Neural cell (in vitro differentiated cells): ENCODE data around the gene UCP2. TPM values are rescaled to one million over a fixed set of nuclear protein-coding genes. Genes with fewer than 3 reads are reported as not detected.

Experiments
- H2AFZ ChIP-seq: fragments of 200-600, 300-800 bp; sonication (generic), shearing (Covaris generic); 2 replicates; pipeline ENCODE4 v1.6.0; 2014; ENCODE audit warnings: low read depth, mild to moderate bottlenecking, antibody characterized with exemption, low read length, moderate library complexity
- H3F3A ChIP-seq: fragments of 200-600 bp; shearing (Covaris generic); 2 replicates; pipeline ENCODE4 v1.6.1; 2016; ENCODE audit warnings: mild to moderate bottlenecking, moderate library complexity, mixed read lengths, antibody characterized with exemption, low read length; ENCODE audit not compliant: insufficient read depth, poor library complexity, severe bottlenecking
- H3K27ac ChIP-seq: fragments of 200-600, 300-800 bp; sonication (generic), shearing (Covaris generic); 2 replicates; pipeline ENCODE4 v1.5.1; 2014; ENCODE audit warnings: mild to moderate bottlenecking, low read length, moderate library complexity
- H3K27me3 ChIP-seq: fragments of 300-800, 200-600 bp; sonication (generic), shearing (Covaris generic); 2 replicates; pipeline ENCODE4 v1.6.0; 2014; ENCODE audit warnings: mild to moderate bottlenecking, low read depth, low read length, moderate library complexity; ENCODE audit not compliant: insufficient read depth
- H3K36me3 ChIP-seq: fragments of 300-800, 200-600 bp; sonication (generic), shearing (Covaris generic); 2 replicates; pipeline ENCODE4 v1.5.1; 2014; ENCODE audit warnings: mild to moderate bottlenecking, antibody characterized with exemption, low read length, moderate library complexity; ENCODE audit not compliant: insufficient read depth
- H3K4me2 ChIP-seq: fragments of 300-800, 200-600 bp; sonication (generic), shearing (Covaris generic); 2 replicates; pipeline ENCODE4 v1.6.0; 2014; ENCODE audit warnings: mild to moderate bottlenecking, low read length
- H3K4me3 ChIP-seq: fragments of 300-800, 200-600 bp; sonication (generic), shearing (Covaris generic); 2 replicates; pipeline ENCODE4 v1.5.1; 2014; ENCODE audit warnings: mild to moderate bottlenecking, low read length, moderate library complexity
- H3K79me2 ChIP-seq: fragments of 200-600 bp; shearing (Covaris generic); replicated peaks from 2 replicates; pipeline ENCODE4 v1.6.0; 2014; ENCODE audit warnings: mild to moderate bottlenecking, low read length, moderate library complexity; ENCODE audit not compliant: insufficient read depth
- H3K9ac ChIP-seq: fragments of 300-800, 200-600 bp; sonication (generic), shearing (Covaris generic); 2 replicates; pipeline ENCODE4 v1.6.1; 2016; ENCODE audit warnings: mild to moderate bottlenecking, low read length, mixed read lengths
- H3K9me2 ChIP-seq: fragments of 200-600 bp; shearing (Covaris generic); 2 replicates; pipeline ENCODE4 v1.6.1; 2016; ENCODE audit warnings: mild to moderate bottlenecking, low read length, mixed read lengths; ENCODE audit not compliant: insufficient read depth
- H3K9me3 ChIP-seq: fragments of 200-600, 300-800 bp; sonication (generic), shearing (Covaris generic); 2 replicates; pipeline ENCODE4 v1.6.1; 2016; ENCODE audit warnings: mild to moderate bottlenecking, mixed run types, low read length, moderate library complexity, mixed read lengths
- H4K20me1 ChIP-seq: fragments of 200-600 bp; shearing (Covaris generic); 2 replicates; pipeline ENCODE4 v1.6.1; 2016; ENCODE audit warnings: mild to moderate bottlenecking, mixed run types; ENCODE audit not compliant: insufficient read depth
- CTCF ChIP-seq: fragments of 450-650 bp; IDR thresholded peaks from 2 replicates; pipeline ENCODE4 v1.5.1; 2014; ENCODE audit warnings: antibody characterized with exemption, mild to moderate bottlenecking, moderate library complexity; ENCODE audit not compliant: poor library complexity, severe bottlenecking
- EP300 ChIP-seq: fragments of 450-650 bp; conservative IDR thresholded peaks from 2 replicates; pipeline ENCODE4 v1.6.1; 2014; ENCODE audit warnings: antibody characterized with exemption, mild to moderate bottlenecking, moderate library complexity; ENCODE audit not compliant: poor library complexity, severe bottlenecking
- EZH2 ChIP-seq: fragments of 200-600, 300-800 bp; shearing (Covaris generic), sonication (generic); IDR thresholded peaks from 2 replicates; pipeline ENCODE4 v1.6.1; 2014; ENCODE audit warnings: antibody characterized with exemption, low read length, borderline replicate concordance, mild to moderate bottlenecking; ENCODE audit not compliant: insufficient read depth, poor library complexity, severe bottlenecking
- MXI1 ChIP-seq: fragments of 450-650 bp; conservative IDR thresholded peaks from 2 replicates; pipeline ENCODE4 v1.6.1; 2014; ENCODE audit warnings: antibody characterized with exemption, mild to moderate bottlenecking; ENCODE audit not compliant: poor library complexity, severe bottlenecking
- POLR2AphosphoS5 ChIP-seq: IDR thresholded peaks from 2 replicates; pipeline ENCODE4 v1.6.1; 2012
- RAD21 ChIP-seq: fragments of 450-650 bp; conservative IDR thresholded peaks from 2 replicates; pipeline ENCODE4 v1.6.1; 2014; ENCODE audit warnings: antibody characterized with exemption, mild to moderate bottlenecking, moderate library complexity
- SMC3 ChIP-seq: fragments of 450-650 bp; conservative IDR thresholded peaks from 2 replicates; pipeline ENCODE4 v1.6.1; 2014; ENCODE audit warnings: antibody characterized with exemption, mild to moderate bottlenecking, moderate library complexity; ENCODE audit not compliant: poor library complexity
- TAF1 ChIP-seq: IDR thresholded peaks from 2 replicates; pipeline ENCODE4 v1.6.1; 2012; ENCODE audit warnings: low read depth
- polyA plus RNA-seq: library from polyadenylated mRNA; depleted of rRNA; stranded (reverse); fragments of >200 nt; gene quantifications from 2 replicates; pipeline ENCODE4 v1.2.3, GENCODE V29; 2014
- TF ChIP-seq, protein P1 (sequence below): IDR thresholded peaks from 2 replicates; pipeline ENCODE4 v1.6.1; 2012; ENCODE audit warnings: borderline replicate concordance

UCP2 gene
- polyA plus RNA-seq, 1 donor from 2014 or later = not detected

DNA sequence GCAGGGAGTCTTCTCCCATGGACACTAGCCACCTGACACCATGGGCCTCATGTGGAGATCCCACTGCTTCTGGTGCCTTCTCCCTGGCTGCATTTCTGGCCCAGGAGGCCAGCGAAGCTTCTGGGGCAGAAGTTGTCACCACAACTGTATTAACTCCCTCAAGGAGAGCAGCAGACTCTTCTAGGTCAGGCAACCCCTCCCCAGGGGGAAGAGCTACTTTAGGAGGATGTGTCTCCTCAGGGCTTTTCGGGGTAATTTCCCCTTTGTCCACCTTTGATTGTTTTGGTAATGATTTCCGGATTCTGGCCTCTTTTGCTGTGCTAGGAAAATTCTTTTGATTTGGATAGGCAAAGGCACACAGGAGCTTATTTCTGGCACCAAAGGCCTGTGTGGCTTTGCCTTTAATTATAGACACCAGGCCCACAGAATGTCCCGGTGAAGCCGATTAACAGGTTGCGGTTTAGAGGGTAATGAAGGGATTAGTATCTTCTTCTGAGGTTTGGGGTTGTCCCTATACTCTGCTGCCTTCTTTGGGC is 8.9 kb upstream of the UCP2 start:
- TF ChIP-seq EZH2 (no peak), POLR2AphosphoS5 (no peak), EP300 (no peak), SMC3 (no peak), CTCF (no peak), MXI1 (no peak), RAD21 (no peak), TAF1 (no peak)
- TF ChIP-seq, protein P1, sequence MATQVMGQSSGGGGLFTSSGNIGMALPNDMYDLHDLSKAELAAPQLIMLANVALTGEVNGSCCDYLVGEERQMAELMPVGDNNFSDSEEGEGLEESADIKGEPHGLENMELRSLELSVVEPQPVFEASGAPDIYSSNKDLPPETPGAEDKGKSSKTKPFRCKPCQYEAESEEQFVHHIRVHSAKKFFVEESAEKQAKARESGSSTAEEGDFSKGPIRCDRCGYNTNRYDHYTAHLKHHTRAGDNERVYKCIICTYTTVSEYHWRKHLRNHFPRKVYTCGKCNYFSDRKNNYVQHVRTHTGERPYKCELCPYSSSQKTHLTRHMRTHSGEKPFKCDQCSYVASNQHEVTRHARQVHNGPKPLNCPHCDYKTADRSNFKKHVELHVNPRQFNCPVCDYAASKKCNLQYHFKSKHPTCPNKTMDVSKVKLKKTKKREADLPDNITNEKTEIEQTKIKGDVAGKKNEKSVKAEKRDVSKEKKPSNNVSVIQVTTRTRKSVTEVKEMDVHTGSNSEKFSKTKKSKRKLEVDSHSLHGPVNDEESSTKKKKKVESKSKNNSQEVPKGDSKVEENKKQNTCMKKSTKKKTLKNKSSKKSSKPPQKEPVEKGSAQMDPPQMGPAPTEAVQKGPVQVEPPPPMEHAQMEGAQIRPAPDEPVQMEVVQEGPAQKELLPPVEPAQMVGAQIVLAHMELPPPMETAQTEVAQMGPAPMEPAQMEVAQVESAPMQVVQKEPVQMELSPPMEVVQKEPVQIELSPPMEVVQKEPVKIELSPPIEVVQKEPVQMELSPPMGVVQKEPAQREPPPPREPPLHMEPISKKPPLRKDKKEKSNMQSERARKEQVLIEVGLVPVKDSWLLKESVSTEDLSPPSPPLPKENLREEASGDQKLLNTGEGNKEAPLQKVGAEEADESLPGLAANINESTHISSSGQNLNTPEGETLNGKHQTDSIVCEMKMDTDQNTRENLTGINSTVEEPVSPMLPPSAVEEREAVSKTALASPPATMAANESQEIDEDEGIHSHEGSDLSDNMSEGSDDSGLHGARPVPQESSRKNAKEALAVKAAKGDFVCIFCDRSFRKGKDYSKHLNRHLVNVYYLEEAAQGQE = no peak
- H2AFZ ChIP-seq = no peak overlapping the region
- no peaks in the 10 kb centered on the region for H3K27me3 ChIP-seq
- no peak overlapping the region for H3K4me2 ChIP-seq
- no peaks in the 10 kb centered on the region for H3K36me3 ChIP-seq
- H3K9ac ChIP-seq = no peak overlapping the region
- no peak overlapping the region for H3K4me3 ChIP-seq
- H3F3A ChIP-seq = no peaks in the 10 kb centered on the region
- H3K27ac ChIP-seq = no peak overlapping the region
- no peaks in the 10 kb centered on the region for H3K79me2 ChIP-seq
- no peaks in the 10 kb centered on the region for H4K20me1 ChIP-seq
- H3K9me3 ChIP-seq = no peaks in the 10 kb centered on the region
- H3K9me2 ChIP-seq = no peaks in the 10 kb centered on the region

DNA sequence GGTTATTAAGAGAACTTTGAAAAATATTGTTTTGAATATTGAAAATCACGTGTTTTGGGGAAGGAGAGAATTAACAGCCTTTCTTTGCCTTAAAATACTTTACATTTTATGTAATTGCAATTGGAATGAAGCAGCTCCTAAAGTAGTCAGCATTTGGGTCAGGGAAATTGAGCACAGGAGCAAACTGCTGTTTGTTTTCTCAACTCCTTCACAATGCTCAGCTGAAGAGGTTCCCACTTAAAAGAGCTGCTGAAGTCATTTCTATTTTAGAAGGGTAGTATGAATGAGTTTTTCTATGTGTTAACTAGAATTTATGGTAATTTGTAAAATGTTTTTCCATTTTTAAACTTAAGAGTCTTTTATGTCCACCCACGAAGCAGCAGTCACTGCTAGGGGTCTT is 8.1 kb upstream of the UCP2 start:
- Histone ChIP-seq H3K9me3 (no peaks in the 10 kb centered on the region), H3K4me2 (no peak overlapping the region), H3K27me3 (no peaks in the 10 kb centered on the region), H3K27ac (no peak overlapping the region), H3K9me2 (no peaks in the 10 kb centered on the region), H3K79me2 (no peaks in the 10 kb centered on the region), H3K36me3 (no peaks in the 10 kb centered on the region), H3K4me3 (no peak overlapping the region), H4K20me1 (no peaks in the 10 kb centered on the region), H2AFZ (no peak overlapping the region), H3F3A (no peaks in the 10 kb centered on the region), H3K9ac (no peak overlapping the region)
- TF ChIP-seq CTCF = no peak
- TF ChIP-seq MXI1 = no peak
- no peak for TF ChIP-seq EP300
- no peak for TF ChIP-seq POLR2AphosphoS5
- no peak for TF ChIP-seq SMC3
- no peak for TF ChIP-seq EZH2
- TF ChIP-seq TAF1 = no peak
- TF ChIP-seq RAD21 = no peak
- TF ChIP-seq, protein P1 = no peak
